CD4-positive, alpha-beta T cell treated with Interleukin-21 for 1 hour (primary cell): ENCODE data around the gene UBXN2A.

Experiments
- DNase-seq: peaks from one replicate; pipeline ENCODE4 v3.0.0-alpha.2; 2020

UBXN2A gene

DNA sequence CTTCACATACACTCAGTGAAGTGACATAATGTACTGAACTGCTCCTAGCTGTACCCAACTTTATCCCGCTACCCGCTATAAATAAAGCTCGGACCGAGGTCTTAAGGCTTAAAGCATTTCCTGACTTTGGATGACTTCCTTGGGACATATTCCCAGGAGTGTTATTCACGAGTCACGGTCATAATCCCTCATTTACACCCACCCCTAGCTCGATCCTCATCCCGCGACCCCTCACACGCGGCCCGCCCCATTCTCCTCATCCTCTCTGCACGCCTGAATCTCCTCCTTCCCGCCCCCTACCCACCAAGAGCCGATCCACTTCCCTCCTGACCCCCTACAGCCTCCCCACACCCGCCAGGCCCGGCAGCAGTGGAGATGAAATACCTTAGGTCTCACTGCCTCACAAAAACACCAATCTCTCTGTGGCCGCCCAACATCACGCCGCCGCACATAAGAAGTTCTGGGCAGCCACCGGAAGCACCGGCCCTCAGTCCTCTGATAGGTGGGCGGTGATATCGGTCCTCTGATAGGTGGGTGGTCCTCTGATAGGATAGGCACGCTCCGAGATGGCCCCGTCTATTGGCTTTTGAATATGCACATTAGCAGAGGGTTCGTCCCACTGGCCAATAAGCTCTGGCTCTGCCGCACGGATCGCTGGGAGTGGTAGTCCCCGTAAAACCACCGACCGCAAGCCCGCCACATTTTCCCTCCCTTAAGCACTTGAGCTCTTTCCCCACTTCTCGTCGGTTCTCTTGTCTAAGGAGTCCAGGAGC, 106.9 kb downstream of the UBXN2A start, which contains the start of gene WDCP:
Gene WDCP (minus strand): TSS at position 462 of the 773 bp plus-strand sequence. CDS start 7,897 bp downstream, outside the sequence.
- DNase-seq, result peak; percentile 96

DNA sequence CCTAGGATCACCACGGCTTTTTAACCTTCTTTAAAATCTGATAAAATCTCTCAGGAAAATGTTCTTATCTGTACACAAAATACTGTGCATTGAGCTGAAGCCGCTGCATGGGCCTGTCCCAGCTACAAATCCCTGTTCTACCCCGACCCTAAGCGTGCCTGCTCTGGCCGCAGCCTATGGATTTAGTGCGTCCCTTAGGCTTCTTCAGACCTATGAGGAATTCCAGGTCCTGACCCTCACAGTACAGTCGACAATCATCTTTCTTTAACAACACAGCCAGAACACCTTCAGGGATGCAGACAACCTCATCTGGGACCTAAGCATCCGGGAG, 107.4 kb downstream of the UBXN2A start:
- no peak for DNase-seq

DNA sequence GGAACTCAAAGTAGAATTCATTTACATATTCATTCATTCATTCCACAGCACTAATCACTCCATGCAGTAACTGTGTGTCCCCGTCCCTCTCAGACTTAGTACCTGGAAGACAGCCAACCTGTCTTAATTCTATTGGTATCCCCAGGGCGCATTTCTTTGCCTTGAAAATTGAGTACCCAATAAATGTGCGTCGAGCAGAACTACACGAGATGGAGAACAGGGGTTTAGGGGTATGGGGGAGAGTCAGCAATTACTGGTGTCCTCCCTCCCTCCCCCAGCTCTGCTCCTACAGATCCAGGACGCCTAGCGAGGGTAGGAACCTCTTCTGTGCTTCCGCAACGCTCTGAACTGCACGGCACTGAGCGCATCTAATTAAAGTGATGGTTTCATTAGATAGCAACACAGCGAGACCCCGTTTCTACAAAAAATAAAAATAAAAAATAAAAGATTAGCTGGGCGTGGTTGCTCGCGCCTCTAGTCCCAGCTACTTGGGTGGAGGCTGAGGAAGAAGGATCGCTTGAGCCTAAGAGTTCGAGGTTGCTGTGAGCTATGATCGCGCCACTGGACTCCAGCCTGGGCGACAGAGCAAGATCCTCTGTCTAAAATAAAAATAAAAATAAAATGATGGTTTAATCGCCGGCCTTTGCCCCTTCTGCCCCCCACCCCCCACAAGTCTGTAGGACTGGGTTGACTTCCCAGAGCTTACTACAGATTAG, 108.7 kb downstream of the UBXN2A start:
- no peak for DNase-seq

DNA sequence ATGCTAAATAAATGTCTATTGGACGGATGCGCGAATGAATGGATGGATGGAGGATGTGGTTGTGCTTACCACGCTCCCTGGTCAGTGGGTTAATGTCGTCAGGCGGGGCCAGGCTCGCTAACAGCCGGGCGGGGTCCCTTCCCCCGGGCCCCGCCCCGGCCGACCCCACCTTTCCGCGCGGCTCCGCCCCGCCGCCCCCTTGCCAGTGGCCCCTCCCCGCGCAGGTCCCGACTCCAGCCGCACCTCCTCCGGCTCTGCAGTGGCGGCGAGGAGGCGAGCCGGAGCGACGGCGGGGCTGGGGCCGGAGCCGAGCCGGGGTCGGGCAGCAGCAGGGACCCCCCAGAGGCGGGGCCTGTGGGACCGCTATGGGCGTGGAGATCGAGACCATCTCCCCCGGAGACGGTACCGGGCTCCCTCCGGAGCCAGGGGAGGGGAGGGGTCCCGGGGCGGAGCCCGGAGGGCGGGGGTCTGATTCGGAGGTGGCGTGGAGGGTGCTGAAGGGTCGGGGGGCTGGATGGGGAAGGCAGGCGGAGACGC, 109.3 kb downstream of the UBXN2A start, which contains the start of gene FKBP1B:
Gene FKBP1B (plus strand): TSS at position 257 of the 537 bp plus-strand sequence. CDS start 109 bp downstream, at position 366.
- DNase-seq, result peak; percentile 66

DNA sequence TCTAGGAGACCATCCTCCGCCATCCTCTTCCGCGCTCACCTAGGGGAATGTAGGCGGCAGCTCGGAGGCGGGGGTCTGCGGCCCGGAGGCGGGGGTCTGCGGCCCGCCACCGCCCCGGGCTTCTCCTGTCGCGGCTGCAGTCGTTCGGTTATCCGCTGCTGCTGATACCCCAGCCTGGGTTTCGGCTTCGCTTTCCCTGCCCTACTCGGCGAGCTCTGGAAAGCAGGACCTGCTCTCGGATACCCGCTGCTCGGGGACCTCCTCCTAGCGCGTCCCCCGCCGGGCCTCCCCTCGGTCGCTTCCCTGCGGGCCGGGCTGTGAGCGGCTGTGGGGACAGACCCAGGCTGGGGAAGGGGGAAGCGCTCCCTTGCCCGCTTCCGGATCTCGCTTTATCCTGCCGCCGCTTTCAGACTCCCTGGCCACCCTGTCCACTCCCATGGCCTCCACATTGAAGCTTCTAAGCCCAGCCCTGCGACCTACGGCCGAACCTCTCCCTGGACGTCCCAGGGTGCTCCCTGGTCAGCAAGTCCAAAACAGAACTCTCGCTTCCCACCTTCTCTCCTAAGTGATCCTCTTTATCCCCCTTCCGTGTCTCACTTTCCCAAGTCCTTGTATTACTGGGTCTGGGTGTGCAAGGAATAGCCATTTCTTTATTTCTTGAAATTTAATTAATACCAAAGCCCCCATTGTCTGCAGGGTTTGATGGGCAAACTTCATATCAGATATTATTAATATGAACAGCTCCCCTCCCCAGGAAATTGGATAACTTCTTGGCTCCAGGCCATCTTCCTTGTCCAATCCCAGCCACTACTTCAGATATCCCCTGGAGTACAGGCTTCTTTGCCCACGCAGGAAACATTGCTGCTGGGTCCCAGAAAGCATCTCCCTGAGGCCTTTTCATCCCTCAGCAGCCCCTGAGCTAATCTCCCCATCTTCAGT, 110.0 kb downstream of the UBXN2A start:
- no peak for DNase-seq

DNA sequence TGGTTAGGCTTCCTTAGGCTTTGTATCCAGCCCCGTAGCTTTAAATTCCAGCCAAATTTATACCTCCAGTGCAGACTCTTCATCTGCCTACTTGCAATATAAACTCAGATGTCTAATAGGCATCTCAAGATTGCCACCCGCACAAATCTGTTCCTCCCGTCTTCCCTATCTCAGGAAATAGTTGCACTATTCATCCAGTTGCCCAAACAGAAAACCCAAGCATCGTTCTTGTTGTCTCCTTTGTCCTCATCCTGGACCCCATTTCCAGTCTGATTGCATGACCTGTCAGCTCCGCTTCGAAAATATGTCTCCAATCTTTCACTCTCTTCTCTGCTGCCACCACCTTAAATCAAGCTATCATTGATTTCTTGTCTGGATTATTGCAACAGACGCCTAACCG, 111.6 kb downstream of the UBXN2A start:
- DNase-seq, result no peak

DNA sequence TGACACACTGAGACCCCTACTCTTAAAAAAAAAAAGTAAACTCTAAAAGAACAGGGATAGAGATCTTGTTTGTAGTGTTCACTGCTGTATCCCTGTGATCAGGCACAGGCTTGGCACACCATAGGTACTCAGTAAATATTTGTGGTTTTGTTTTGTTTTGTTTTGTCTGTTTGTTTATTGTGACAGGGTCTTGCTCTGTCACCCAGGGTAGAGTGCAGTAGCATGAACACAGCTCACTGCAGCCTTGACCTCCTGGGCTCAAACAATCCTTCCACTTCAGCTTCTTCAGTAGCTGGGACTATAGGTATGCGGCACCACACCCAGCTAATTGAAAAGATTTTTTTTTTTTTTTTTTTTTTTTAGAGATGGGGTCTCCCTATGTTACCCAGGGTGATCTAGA, 112.7 kb downstream of the UBXN2A start:
- no peak for DNase-seq
